GM12878 (cell line): Measurements from ENCODE around the gene PRKRIP1. TPM values are rescaled to one million over a fixed set of nuclear protein-coding genes. Genes with fewer than 3 reads are reported as not detected.

Source experiments
- ATF7 ChIP-seq: fragments of 450-650 bp; IDR thresholded peaks from 2 replicates; pipeline ENCODE4 v1.6.1; 2016; ENCODE audit warnings: low read depth, mild to moderate bottlenecking
- DPF2 ChIP-seq: fragments of 450-650 bp; IDR thresholded peaks from 2 replicates; pipeline ENCODE4 v1.6.1; 2017; ENCODE audit warnings: mild to moderate bottlenecking
- E2F8 ChIP-seq: fragments of 450-650 bp; IDR thresholded peaks from 2 replicates; pipeline ENCODE4 v1.6.1; 2018; ENCODE audit warnings: mild to moderate bottlenecking, low read depth, moderate library complexity; ENCODE audit not compliant: partially characterized antibody
- E4F1 ChIP-seq: fragments of 450-650 bp; IDR thresholded peaks from 2 replicates; pipeline ENCODE4 v1.6.1; 2018; ENCODE audit warnings: borderline replicate concordance, mild to moderate bottlenecking; ENCODE audit not compliant: partially characterized antibody
- EED ChIP-seq: sonication (generic); IDR thresholded peaks from 2 replicates; pipeline ENCODE4 v1.6.1; 2016; ENCODE audit warnings: antibody characterized with exemption, low read depth
- GATAD2B ChIP-seq: fragments of 450-650 bp; conservative IDR thresholded peaks from 2 replicates; pipeline ENCODE4 v1.6.1; 2017; ENCODE audit warnings: low read depth, mild to moderate bottlenecking, moderate library complexity
- HDAC6 ChIP-seq: fragments of 200-600 bp; sonication (generic); IDR thresholded peaks from one replicate; pipeline ENCODE4 v1.8.0; 2017; ENCODE audit warnings: antibody characterized with exemption; ENCODE audit not compliant: unreplicated experiment
- IRF4 ChIP-seq: IDR thresholded peaks from 2 replicates; pipeline ENCODE4 v1.6.1; 2011; ENCODE audit warnings: low read depth, low read length
- MEF2B ChIP-seq: fragments of 450-650 bp; IDR thresholded peaks from 2 replicates; pipeline ENCODE4 v1.6.1; 2018; ENCODE audit warnings: mild to moderate bottlenecking, moderate library complexity; ENCODE audit not compliant: partially characterized antibody, poor library complexity, severe bottlenecking
- PBX3 ChIP-seq: IDR thresholded peaks from 2 replicates; pipeline ENCODE4 v1.6.1; 2011; ENCODE audit warnings: mild to moderate bottlenecking, low read depth, low read length, moderate library complexity; ENCODE audit not compliant: insufficient replicate concordance
- SIN3A ChIP-seq: IDR thresholded peaks from 2 replicates; pipeline ENCODE4 v1.6.1; 2012; ENCODE audit warnings: low read depth, low read length, improper control_type of control experiment
- SMARCA5 ChIP-seq: fragments of 450-650 bp; IDR thresholded peaks from 2 replicates; pipeline ENCODE4 v1.6.1; 2017; ENCODE audit warnings: mild to moderate bottlenecking
- SPI1 ChIP-seq: IDR thresholded peaks from 2 replicates; pipeline ENCODE4 v1.6.1; 2011; ENCODE audit warnings: low read depth, mild to moderate bottlenecking, low read length, moderate library complexity, borderline replicate concordance; ENCODE audit not compliant: insufficient read depth
- STAT3 ChIP-seq: IDR thresholded peaks from 2 replicates; pipeline ENCODE4 v1.6.1; 2011; ENCODE audit warnings: low read depth, low read length, improper control_type of control experiment
- TARDBP ChIP-seq: IDR thresholded peaks from 2 replicates; pipeline ENCODE4 v1.6.1; 2016; ENCODE audit warnings: borderline replicate concordance
- USF2 ChIP-seq: IDR thresholded peaks from 2 replicates; pipeline ENCODE4 v1.6.1; 2011; ENCODE audit warnings: low read depth, low read length, improper control_type of control experiment, borderline replicate concordance
- YBX1 ChIP-seq: fragments of 450-650 bp; IDR thresholded peaks from 2 replicates; pipeline ENCODE4 v1.6.1; 2016; ENCODE audit warnings: antibody characterized with exemption
- ZNF207 ChIP-seq: fragments of 450-650 bp; IDR thresholded peaks from 2 replicates; pipeline ENCODE4 v1.6.1; 2014; ENCODE audit warnings: antibody characterized with exemption, mild to moderate bottlenecking, borderline replicate concordance
- ZNF592 ChIP-seq: fragments of 450-650 bp; IDR thresholded peaks from 2 replicates; pipeline ENCODE4 v1.6.1; 2017; ENCODE audit warnings: mild to moderate bottlenecking, moderate library complexity
- ZZZ3 ChIP-seq: IDR thresholded peaks from 2 replicates; pipeline ENCODE4 v1.6.1; 2011; ENCODE audit warnings: low read depth; ENCODE audit not compliant: control insufficient read depth, insufficient read length
- polyA plus RNA-seq, 11 experiments: library from polyadenylated mRNA; depleted of rRNA in 4 of 11; unstranded in 6 of 11; stranded (reverse) in 5 of 11; fragments of >200 nt; fragmentation: Nextera tagmentation in 4 of 11; fragmentation: Illumina TruSeq in 1 of 11; extraction: Ambion mirVana in 4 of 11; extraction: Trizol in 1 of 11; gene quantifications; 1 replicate in 1 of 11; 2 replicates in 10 of 11; pipeline versions ENCODE4 v1.2.1 to v1.2.3, GENCODE V29; 2011 to 2016; ENCODE audit warnings: inconsistent platforms in 2 of 11, missing spikeins in 2 of 11, low read depth in 1 of 11
- total RNA-seq, 4 experiments: library from RNA; depleted of rRNA in 3 of 4; stranded (reverse); fragments of >200 nt in 3 of 4; fragmentation: Illumina TruSeq in 1 of 4; extraction: Trizol in 1 of 4; gene quantifications; 2 replicates each; pipeline versions ENCODE4 v1.2.1 to v1.2.3, GENCODE V29; 2013 to 2021

PRKRIP1 gene
- total and polyA plus RNA-seq, 10 of the 15 experiments (the other 5 are each of a cell fraction or from before 2014, with no cell fraction given) = 17.0 to 38.4 (median 25.5) TPM

- no peak for TF ChIP-seq E4F1
- TF ChIP-seq ATF7 = peak; percentile 40; the same call in 1 of the 2 replicates
- TF ChIP-seq IRF4 = no peak
- peak; percentile 24 for TF ChIP-seq DPF2
- TF ChIP-seq SPI1 = peak; percentile 79
- no peak for TF ChIP-seq TARDBP
- no peak for TF ChIP-seq HDAC6
- peak; percentile 80 for TF ChIP-seq MEF2B
- TF ChIP-seq ZNF592 = no peak; the same call in 1 of the 2 replicates
- TF ChIP-seq GATAD2B = peak; percentile 59
- TF ChIP-seq STAT3 = no peak
- no peak for TF ChIP-seq PBX3
- no peak for TF ChIP-seq ZZZ3
- no peak for TF ChIP-seq SIN3A
- TF ChIP-seq SMARCA5 = no peak
- TF ChIP-seq ZNF207 = no peak
- TF ChIP-seq E2F8 = no peak
- no peak for TF ChIP-seq USF2
- TF ChIP-seq YBX1 = no peak
- TF ChIP-seq EED = no peak; the same call in 1 of the 2 replicates
These were observed 28.6 kb downstream of the PRKRIP1 start (continued) for GRCh38 chr7:102424787-102425218.
